Gastrocnemius medialis (tissue), 4 donors: ENCODE results near the gene MARCHF9.

Experiments used
- CTCF ChIP-seq, 5 experiments: fragments of 450-650 bp in 3 of 5; fragments of 200-600 bp in 2 of 5; sonication (generic) in 2 of 5; IDR thresholded peaks in 4 of 5; conservative IDR thresholded peaks in 1 of 5; 1 replicate in 4 of 5; 2 replicates in 1 of 5; pipeline ENCODE4 v1.5.1; 2016 to 2019; ENCODE audit warnings: antibody characterized with exemption in 5 of 5, mild to moderate bottlenecking in 3 of 5, moderate library complexity in 3 of 5
- POLR2A ChIP-seq, 2 donors: fragments of 450-650 bp; IDR thresholded peaks; one replicate each; pipeline ENCODE4 v1.6.1; 2017; ENCODE audit warnings: antibody characterized with exemption in 2 of 2, mild to moderate bottlenecking in 2 of 2, moderate library complexity in 2 of 2

DNA sequence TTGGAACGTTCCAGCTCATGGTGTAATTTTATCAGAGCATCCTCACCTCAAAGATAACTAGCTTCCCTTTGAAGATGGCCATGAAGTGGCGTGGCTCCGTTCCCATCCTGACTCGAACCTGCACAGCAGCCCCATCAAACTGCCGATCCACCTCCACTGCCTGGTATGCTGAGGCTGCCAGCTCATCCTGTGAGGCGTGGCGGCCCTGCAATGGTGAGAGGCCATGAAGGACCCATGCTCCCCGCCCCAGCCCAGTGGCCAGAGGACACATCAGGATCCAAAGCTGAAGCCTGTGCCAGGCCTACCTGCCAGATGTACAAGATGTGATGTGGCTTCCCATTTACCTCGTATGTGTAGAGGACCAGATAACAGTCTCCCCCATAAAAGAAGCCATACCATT, 52.4 kb downstream of the MARCHF9 start:
- TF ChIP-seq POLR2A (IDR thresholded peaks at IDR 0.05) (no peak), CTCF (IDR thresholded peaks at IDR 0.05 in 4 of 5, conservative IDR thresholded peaks at IDR 0.05 in 1 of 5) (no peak)
